Stimulated activated CD8-positive, alpha-beta memory T cell treated with anti-CD3 and anti-CD28 coated beads, Interleukin-7, amount 100 ng/mL, for 48 hours (primary cell): ENCODE data around the gene PRSS37.
"Not testable (repeated sequence)": the region's sequence is repeated elsewhere in the genome, so short reads cannot be mapped to it uniquely, and the experiment has no call there.

ENCODE experiments used
- DNase-seq, 2 donors: peaks; one replicate each; pipeline ENCODE4 v3.0.0-alpha.2; 2020; ENCODE audit warnings: low read depth in 1 of 2; ENCODE audit errors: extremely low read depth in 1 of 2

The PRSS37 gene

GRCh38 chr7:141841385-141841784, at the start of gene PRSS37:
Gene PRSS37, minus strand, starts transcription at chr7:141841485. Its CDS starts 436 bp downstream, at chr7:141841049.
- DNase-seq: no peak

- no peak for DNase-seq
These were observed 48.0 kb upstream of the PRSS37 start for GRCh38 chr7:141889321-141889720.

- no peak for DNase-seq
These were observed 43.4 kb upstream of the PRSS37 start for GRCh38 chr7:141884539-141885225.

- DNase-seq: no peak
These were observed 39.7 kb upstream of the PRSS37 start for GRCh38 chr7:141880960-141881359.

GRCh38 chr7:141877365-141877764, 36.1 kb upstream of the PRSS37 start:
- DNase-seq: no peak

- DNase-seq: no peak
These were observed 35.1 kb upstream of the PRSS37 start for GRCh38 chr7:141876371-141876770.

- DNase-seq: no peak
These were observed 34.2 kb upstream of the PRSS37 start for GRCh38 chr7:141875453-141875852.

- no peak for DNase-seq
These were observed 33.5 kb upstream of the PRSS37 start for GRCh38 chr7:141874787-141875186.

- DNase-seq: no peak
These were observed 31.6 kb upstream of the PRSS37 start for GRCh38 chr7:141872931-141873330.

- no peak for DNase-seq
These were observed 25.7 kb upstream of the PRSS37 start for GRCh38 chr7:141866974-141867373.

GRCh38 chr7:141864765-141865447, 23.6 kb upstream of the PRSS37 start:
- no peak for DNase-seq

GRCh38 chr7:141860207-141860606, 18.9 kb upstream of the PRSS37 start:
- DNase-seq: no peak

GRCh38 chr7:141847996-141848395, 6.7 kb upstream of the PRSS37 start:
- DNase-seq: no peak

GRCh38 chr7:141844256-141844655, 3.0 kb upstream of the PRSS37 start:
- no peak for DNase-seq

GRCh38 chr7:141842904-141843303, 1.6 kb upstream of the PRSS37 start:
- DNase-seq: no peak

- DNase-seq: no peak
These were observed 577 bp downstream of the PRSS37 start for GRCh38 chr7:141840708-141841107.

- no peak for DNase-seq
These were observed 2.0 kb downstream of the PRSS37 start for GRCh38 chr7:141839256-141839655.

GRCh38 chr7:141838581-141838980, 2.7 kb downstream of the PRSS37 start:
- no peak for DNase-seq

GRCh38 chr7:141837683-141838082, 3.6 kb downstream of the PRSS37 start:
- DNase-seq: no peak

GRCh38 chr7:141822432-141822831, 18.9 kb downstream of the PRSS37 start:
- not testable (repeated sequence) for DNase-seq

GRCh38 chr7:141820067-141820466, 21.2 kb downstream of the PRSS37 start:
- DNase-seq: no peak

- DNase-seq: no peak
These were observed 48.8 kb downstream of the PRSS37 start for GRCh38 chr7:141792526-141792925.
